Skeletal muscle tissue (tissue), 4 donors: ENCODE measurements around the gene SLC23A3. TPM values are rescaled to one million over a fixed set of nuclear protein-coding genes. Genes with fewer than 3 reads are reported as not detected.

Source experiments
- H3K27ac ChIP-seq: one replicate; pipeline ENCODE4 v1.7.0; 2013; ENCODE audit warnings: mild to moderate bottlenecking, low read depth, low read length, inconsistent platforms
- H3K27me3 ChIP-seq, 3 donors: one replicate each; pipeline ENCODE4 v1.7.0; 2013; ENCODE audit warnings: low read length in 3 of 3; ENCODE audit not compliant: control insufficient read depth in 3 of 3, insufficient read depth in 3 of 3
- H3K36me3 ChIP-seq, 3 donors: one replicate each; pipeline ENCODE4 v1.7.0; 2013; ENCODE audit warnings: low read length in 3 of 3; ENCODE audit not compliant: control insufficient read depth in 3 of 3, insufficient read depth in 3 of 3
- H3K4me1 ChIP-seq, 3 donors: one replicate each; pipeline ENCODE4 v1.7.0; 2013; ENCODE audit warnings: low read length in 3 of 3, mild to moderate bottlenecking in 3 of 3; ENCODE audit not compliant: control insufficient read depth in 3 of 3, insufficient read depth in 3 of 3
- H3K4me3 ChIP-seq, 3 donors: one replicate each; pipeline ENCODE4 v1.7.0; 2013; ENCODE audit warnings: low read length in 3 of 3
- H3K9ac ChIP-seq, 3 donors: one replicate each; pipeline ENCODE4 v1.7.0; 2013; ENCODE audit warnings: low read length in 3 of 3, mild to moderate bottlenecking in 3 of 3, moderate library complexity in 2 of 3, low read depth in 1 of 3
- H3K9me3 ChIP-seq, 3 donors: one replicate each; pipeline ENCODE4 v1.7.0; 2013; ENCODE audit warnings: low read length in 3 of 3; ENCODE audit not compliant: control insufficient read depth in 3 of 3
- total RNA-seq: library from RNA; depleted of rRNA; stranded (reverse); fragments of >200 nt; gene quantifications from one replicate; pipeline ENCODE4 v1.2.3, GENCODE V29; 2014
- donor health status: Osteomylitis.

The SLC23A3 gene
- total RNA-seq, result 0.52 TPM

DNA sequence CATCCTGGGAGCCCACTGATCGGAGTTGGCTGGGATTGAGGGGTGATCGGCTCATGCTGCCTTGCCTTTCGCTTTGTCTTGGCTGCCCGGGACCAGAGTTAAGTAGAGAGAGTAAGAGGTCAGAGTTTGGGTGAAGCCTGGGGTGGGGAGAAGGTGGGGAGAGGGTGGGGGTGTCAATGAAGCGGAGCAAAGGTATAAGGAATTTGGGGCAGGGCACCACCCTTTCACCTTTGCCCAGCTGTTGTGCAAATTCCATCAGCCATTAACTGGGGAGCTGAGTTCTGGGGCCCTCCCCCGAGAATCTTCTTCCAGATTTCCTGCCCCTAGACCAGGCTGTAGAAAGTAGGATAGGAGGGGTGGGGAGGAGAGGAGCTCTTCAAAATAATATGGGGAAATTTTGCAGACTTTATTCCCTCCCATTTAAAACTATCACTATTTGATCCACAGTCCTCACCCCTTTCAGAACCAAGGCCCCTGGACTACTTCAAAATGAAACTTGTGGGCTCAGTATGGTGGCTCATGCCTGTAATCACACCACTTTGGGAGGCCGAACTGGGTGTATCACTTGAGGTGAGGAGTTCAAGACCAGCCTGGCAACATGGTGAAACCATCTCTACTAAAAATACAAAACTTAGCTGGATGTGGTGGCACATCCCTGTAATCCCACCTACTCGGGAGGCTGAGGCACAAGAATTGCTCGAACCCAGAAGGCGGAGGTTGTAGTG, at the start of gene SLC23A3:
TSS of gene SLC23A3 (minus strand) at position 100 of the 725 bp plus-strand sequence. CDS start at position 55, 45 bp downstream.
- H3K4me3 ChIP-seq, result no peak within 1 kb of the TSS
- no peaks in the 10 kb centered on the region for H3K27me3 ChIP-seq
- no peak within 1 kb of the TSS for H3K27ac ChIP-seq
- H3K9me3 ChIP-seq, result no peaks in the 10 kb centered on the region
- H3K36me3 ChIP-seq, result peaks cover 26 to 29% (median 29%) of the 10 kb centered on the region in 3 donors
- H3K9ac ChIP-seq, result peak within 1 kb of the TSS in 2 of 3 donors; percentile 8
- peaks cover 6 to 11% (median 11%) of the 10 kb centered on the region in 3 donors for H3K4me1 ChIP-seq

DNA sequence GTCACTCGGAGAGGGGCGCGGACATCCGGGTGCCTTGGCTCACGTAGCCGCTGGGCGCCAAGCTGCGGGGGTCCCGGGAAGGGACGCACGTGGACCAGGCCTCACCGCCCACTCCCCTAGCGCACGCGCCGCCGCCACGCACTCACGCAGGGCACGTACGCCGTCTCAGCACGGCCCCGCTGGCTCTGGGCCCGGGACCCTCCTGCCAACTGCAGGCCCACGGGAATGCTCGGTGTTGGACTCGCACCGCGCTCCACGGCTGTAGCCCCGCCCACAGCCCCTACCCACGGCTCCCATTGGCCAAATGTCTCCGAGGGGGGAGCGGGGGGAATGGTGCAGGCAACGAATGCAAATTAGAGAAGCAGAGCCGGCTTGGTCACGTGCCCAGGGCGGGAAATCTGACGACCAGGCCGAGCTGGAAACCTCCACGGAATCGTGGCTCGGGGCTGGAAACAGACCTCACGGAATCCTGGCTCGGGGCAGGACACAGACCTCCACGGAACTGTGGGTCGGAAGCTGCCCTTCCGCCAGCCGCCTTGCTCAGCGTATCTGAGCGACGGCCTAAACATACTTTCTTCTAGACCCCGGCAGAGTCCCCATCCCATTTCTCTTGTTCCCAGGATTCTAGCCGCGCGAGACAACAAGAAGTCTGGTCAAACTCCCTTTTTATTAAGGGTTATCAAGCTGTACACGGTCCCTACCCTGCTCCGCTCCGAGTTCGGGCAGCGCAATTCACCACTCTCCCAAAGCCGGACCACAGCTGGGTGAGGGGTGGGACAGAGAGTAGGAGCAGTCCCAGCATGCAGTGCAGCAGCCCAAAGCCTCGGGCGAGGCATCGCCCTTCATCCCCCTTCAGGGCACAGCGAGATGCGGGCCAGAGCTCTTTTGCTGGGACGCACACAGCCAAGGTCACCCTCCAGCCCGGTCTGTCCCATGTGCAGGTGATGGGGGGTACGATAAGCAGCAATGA, 49.2 kb upstream of the SLC23A3 start, which contains the start of gene ABCB6:
TSS of gene ABCB6 (minus strand) at position 227 of the 970 bp plus-strand sequence. CDS start 285 bp downstream, outside the sequence.
- peak within 1 kb of the TSS; percentile 93 for H3K27ac ChIP-seq
- H3K4me3 ChIP-seq, result peak within 1 kb of the TSS; percentile 75 to 88 (median 79)
- H3K4me1 ChIP-seq, result peaks cover 32 to 49% (median 35%) of the 10 kb centered on the region in 3 donors
- peak within 1 kb of the TSS; percentile 73 to 89 (median 80) for H3K9ac ChIP-seq
- no peaks in the 10 kb centered on the region for H3K9me3 ChIP-seq
- peaks cover 56 to 70% (median 65%) of the 10 kb centered on the region in 3 donors for H3K36me3 ChIP-seq
- no peaks in the 10 kb centered on the region for H3K27me3 ChIP-seq

- Histone ChIP-seq H3K9ac (peak overlapping the region; percentile 66 to 89 (median 80)), H3K27ac (peak overlapping the region; percentile 93), H3K36me3 (peaks cover 56 to 70% (median 65%) of the 10 kb centered on the region in 3 donors), H3K4me3 (peak overlapping the region; percentile 75 to 88 (median 79)), H3K9me3 (no peaks in the 10 kb centered on the region), H3K4me1 (peaks cover 32 to 49% (median 35%) of the 10 kb centered on the region in 3 donors), H3K27me3 (no peaks in the 10 kb centered on the region)
Observed at GRCh38 chr2:219218217-219218731, 48.4 kb upstream of the SLC23A3 start.

GRCh38 chr2:219216535-219216915, 46.7 kb upstream of the SLC23A3 start:
- Histone ChIP-seq H3K27me3 (no peaks in the 10 kb centered on the region), H3K36me3 (peaks cover 51 to 68% (median 61%) of the 10 kb centered on the region in 3 donors), H3K9ac (peak overlapping the region in 1 of 3 donors; percentile 16), H3K4me3 (no peak overlapping the region), H3K27ac (peak overlapping the region; percentile 93), H3K9me3 (no peaks in the 10 kb centered on the region), H3K4me1 (peaks cover 32 to 49% (median 35%) of the 10 kb centered on the region in 3 donors)

GRCh38 chr2:219215871-219216534, 46.2 kb upstream of the SLC23A3 start:
- H3K36me3 ChIP-seq, result peaks cover 49 to 67% (median 59%) of the 10 kb centered on the region in 3 donors
- no peaks in the 10 kb centered on the region for H3K27me3 ChIP-seq
- peak overlapping the region; percentile 93 for H3K27ac ChIP-seq
- peaks cover 32 to 49% (median 35%) of the 10 kb centered on the region in 3 donors for H3K4me1 ChIP-seq
- no peak overlapping the region for H3K4me3 ChIP-seq
- H3K9ac ChIP-seq, result no peak overlapping the region
- H3K9me3 ChIP-seq, result no peaks in the 10 kb centered on the region

DNA sequence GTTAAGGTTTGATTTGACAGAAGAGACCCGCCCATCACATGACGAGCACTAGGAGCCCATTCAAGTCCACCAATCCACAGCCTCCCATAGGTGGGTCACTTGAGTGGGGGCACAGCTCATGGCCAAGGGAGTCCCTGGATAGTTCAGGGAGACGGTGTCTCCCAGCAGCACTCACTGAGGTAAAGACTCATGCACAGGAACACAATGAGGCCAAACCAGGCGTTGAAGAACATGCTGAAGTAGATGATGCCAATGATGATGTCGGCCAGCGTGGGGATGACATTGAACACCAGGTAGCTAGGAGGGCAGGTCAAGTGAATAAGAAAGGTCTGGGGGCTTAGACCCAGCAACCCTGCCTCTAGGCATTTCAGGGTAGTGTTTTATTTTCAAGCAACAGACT, 45.0 kb upstream of the SLC23A3 start:
- peaks cover 50 to 67% (median 59%) of the 10 kb centered on the region in 3 donors for H3K36me3 ChIP-seq

DNA sequence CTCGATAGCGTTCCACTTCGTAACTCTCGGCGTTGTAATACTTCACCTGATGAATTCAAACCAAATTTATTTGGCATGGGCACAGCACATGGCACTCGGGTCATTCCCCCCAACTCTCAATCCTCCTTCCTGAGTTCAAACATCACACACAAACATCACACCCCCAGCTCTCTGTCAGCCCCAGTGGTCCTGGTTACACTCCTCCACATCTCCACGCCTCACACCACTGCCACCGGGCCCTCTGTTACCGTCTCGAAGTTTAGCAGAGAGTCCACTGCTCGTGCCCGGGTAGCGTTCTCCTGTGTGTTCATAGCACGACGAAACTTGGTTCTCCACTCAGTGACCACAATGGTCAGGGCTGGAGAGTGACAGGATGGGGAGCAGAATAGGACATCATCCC, 44.3 kb upstream of the SLC23A3 start:
- Histone ChIP-seq H3K4me3 (no peak overlapping the region), H3K9ac (no peak overlapping the region), H3K27me3 (no peaks in the 10 kb centered on the region), H3K4me1 (peaks cover 21 to 31% (median 23%) of the 10 kb centered on the region in 3 donors), H3K9me3 (no peaks in the 10 kb centered on the region), H3K27ac (no peak overlapping the region), H3K36me3 (peaks cover 55 to 72% (median 64%) of the 10 kb centered on the region in 3 donors)

More for the DNA sequence above, 45.0 kb upstream of the SLC23A3 start:
- Histone ChIP-seq H3K4me1 (peaks cover 27 to 38% (median 29%) of the 10 kb centered on the region in 3 donors), H3K4me3 (no peak overlapping the region), H3K9ac (no peak overlapping the region), H3K27ac (no peak overlapping the region), H3K27me3 (no peaks in the 10 kb centered on the region), H3K9me3 (no peaks in the 10 kb centered on the region)

DNA sequence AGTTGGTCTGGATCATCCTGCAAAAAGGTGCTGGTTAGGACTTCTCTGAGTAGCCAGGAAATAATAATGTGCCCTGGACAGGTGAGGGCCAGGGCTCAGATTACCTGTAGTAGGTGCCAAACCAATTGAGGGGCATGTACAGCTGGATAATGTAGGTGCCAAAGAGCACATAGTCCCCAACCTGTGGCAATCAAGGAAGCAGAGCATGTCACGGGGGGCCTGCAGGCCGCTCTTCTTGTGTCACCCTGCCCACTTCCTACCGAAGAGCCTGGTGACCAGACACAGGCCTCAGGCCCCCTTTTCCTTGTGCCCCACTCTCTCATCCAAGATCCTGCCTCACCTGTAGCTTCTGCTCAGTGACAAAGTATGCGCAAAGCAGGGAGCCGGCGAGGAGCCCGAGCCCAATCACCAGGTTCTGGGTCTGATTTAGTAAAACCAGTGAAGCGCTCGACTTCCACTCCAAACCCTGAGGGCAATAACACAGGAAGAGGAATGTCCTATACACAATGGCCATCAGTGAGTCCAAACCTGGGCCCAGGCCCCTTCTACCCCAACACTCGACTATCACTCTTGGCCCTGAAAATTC, 43.8 kb upstream of the SLC23A3 start:
- no peaks in the 10 kb centered on the region for H3K27me3 ChIP-seq
- no peak overlapping the region for H3K27ac ChIP-seq
- H3K36me3 ChIP-seq, result peaks cover 60 to 77% (median 69%) of the 10 kb centered on the region in 3 donors
- H3K4me1 ChIP-seq, result peaks cover 16 to 27% (median 21%) of the 10 kb centered on the region in 3 donors
- peak overlapping the region in 1 of 3 donors; percentile 40 for H3K9ac ChIP-seq
- no peaks in the 10 kb centered on the region for H3K9me3 ChIP-seq
- H3K4me3 ChIP-seq, result no peak overlapping the region

- peaks cover 16 to 25% (median 20%) of the 10 kb centered on the region in 3 donors for H3K4me1 ChIP-seq
- no peak overlapping the region for H3K4me3 ChIP-seq
- no peak overlapping the region for H3K9ac ChIP-seq
- no peaks in the 10 kb centered on the region for H3K9me3 ChIP-seq
- H3K27ac ChIP-seq, result no peak overlapping the region
- H3K36me3 ChIP-seq, result peaks cover 65 to 83% (median 74%) of the 10 kb centered on the region in 3 donors
- no peaks in the 10 kb centered on the region for H3K27me3 ChIP-seq
Observed at GRCh38 chr2:219213026-219213415, 43.2 kb upstream of the SLC23A3 start.
